PC-3 (cell line): ENCODE data around the gene LRRIQ4. TPM values are rescaled to one million over a fixed set of nuclear protein-coding genes. Genes with fewer than 3 reads are reported as not detected.

Source experiments
- ATAC-seq: fragments of 200-7000 bp; cut with Tn5 transposase; 2 replicates; pipeline ENCODE4 v1.9.1; 2020; ENCODE audit warnings: mild to moderate bottlenecking, moderate library complexity
- BruUV-seq: library from RNA; stranded (reverse); fragments of 400-500 nt; replicated peaks from 2 replicates; lab custom pipeline; 2021; lab: Mats Ljungman, UMichigan
- CTCF ChIA-PET: fragments of 300-600 bp; sonication (Branson Sonifier 250); formaldehyde crosslinking; loops from one replicate; lab custom pipeline; 2022; ENCODE audit warnings: antibody characterized with exemption; lab: Charles Lee
- POLR2A ChIA-PET: fragments of 300-600 bp; sonication (Branson Sonifier 250); formaldehyde crosslinking; loops from one replicate; lab custom pipeline; 2022; ENCODE audit warnings: antibody characterized with exemption; ENCODE audit not compliant: unreplicated experiment; lab: Charles Lee
- DNase-seq: peaks from one replicate; pipeline ENCODE4 v3.0.0-alpha.2; 2015
- H2AFZ ChIP-seq: fragments of 300-600 bp; sonication (generic); 2 replicates; pipeline ENCODE4 v1.6.0; 2016; ENCODE audit warnings: antibody characterized with exemption, low read length
- H3F3A ChIP-seq: fragments of 300-600 bp; sonication (generic); one replicate; pipeline ENCODE4 v1.6.0; 2017; ENCODE audit warnings: antibody characterized with exemption, low read length, control low read depth, mild to moderate bottlenecking; ENCODE audit not compliant: unreplicated experiment
- H3K27ac ChIP-seq: fragments of 300-600 bp; sonication (generic); 2 replicates; pipeline ENCODE4 v1.5.1; 2016; ENCODE audit warnings: mild to moderate bottlenecking, low read length
- H3K27me3 ChIP-seq: fragments of 300-600 bp; sonication (generic); 2 replicates; pipeline ENCODE4 v1.6.1; 2016; ENCODE audit warnings: low read length, mixed read lengths
- H3K36me3 ChIP-seq: fragments of 300-600 bp; sonication (generic); 2 replicates; pipeline ENCODE4 v1.6.1; 2016; ENCODE audit warnings: low read depth, mixed run types, low read length, mixed read lengths
- H3K4me1 ChIP-seq: fragments of 300-600 bp; sonication (generic); 2 replicates; pipeline ENCODE4 v1.5.1; 2016; ENCODE audit warnings: low read length; ENCODE audit not compliant: insufficient read depth
- H3K4me2 ChIP-seq: fragments of 300-600 bp; sonication (generic); 2 replicates; pipeline ENCODE4 v1.6.0; 2016; ENCODE audit warnings: low read length
- H3K4me3 ChIP-seq: fragments of 300-600 bp; sonication (generic); 2 replicates; pipeline ENCODE4 v1.5.1; 2016; ENCODE audit warnings: mild to moderate bottlenecking, low read length, mixed read lengths
- H3K79me2 ChIP-seq: fragments of 300-600 bp; sonication (generic); 2 replicates; pipeline ENCODE4 v1.6.1; 2017; ENCODE audit warnings: low read length, mixed read lengths
- H3K9ac ChIP-seq: fragments of 300-600 bp; sonication (generic); 2 replicates; pipeline ENCODE4 v1.6.0; 2016; ENCODE audit warnings: mild to moderate bottlenecking, low read length
- H3K9me2 ChIP-seq: fragments of 300-600 bp; sonication (generic); replicated peaks from 2 replicates; pipeline ENCODE4 v1.6.1; 2016; ENCODE audit warnings: mixed run types, low read length, mixed read lengths
- H3K9me3 ChIP-seq: fragments of 300-600 bp; sonication (generic); 2 replicates; pipeline ENCODE4 v1.6.1; 2016; ENCODE audit warnings: low read length, mixed read lengths
- H4K20me1 ChIP-seq: fragments of 300-600 bp; sonication (generic); 2 replicates; pipeline ENCODE4 v1.6.1; 2016; ENCODE audit warnings: low read length, mixed read lengths
- CTCF ChIP-seq: fragments of 300-600 bp; sonication (generic); conservative IDR thresholded peaks from 2 replicates; pipeline ENCODE4 v1.5.1; 2017; ENCODE audit warnings: antibody characterized with exemption, low read depth, mild to moderate bottlenecking, low read length
- EZH2 ChIP-seq: fragments of 300-600 bp; sonication (generic); IDR thresholded peaks from one replicate; pipeline ENCODE4 v1.6.1; 2017; ENCODE audit warnings: antibody characterized with exemption, mild to moderate bottlenecking, low read length; ENCODE audit not compliant: unreplicated experiment
- EZH2phosphoT487 ChIP-seq: fragments of 300-600 bp; sonication (generic); IDR thresholded peaks from 2 replicates; pipeline ENCODE4 v1.6.1; 2018; ENCODE audit warnings: mild to moderate bottlenecking, antibody characterized with exemption, low read length, borderline replicate concordance
- intact Hi-C: fragments of 100-400 bp; cut with micrococcal nuclease; formaldehyde crosslinking; loops from 2 replicates; pipeline ENCODE4 v1.9.0; 2023
- total RNA-seq: library from RNA; depleted of rRNA; stranded (reverse); fragments of >200 nt; gene quantifications from 2 replicates; pipeline ENCODE4 v1.2.3, GENCODE V29; 2014

LRRIQ4 gene
- total RNA-seq, 1 experiment from 2014 or later, result not detected

- Histone ChIP-seq H3K4me1 (no peaks in the 10 kb centered on the region), H3K9ac (no peak overlapping the region), H2AFZ (no peak overlapping the region), H3K9me2 (no peaks in the 10 kb centered on the region), H3K36me3 (no peaks in the 10 kb centered on the region), H3K9me3 (no peaks in the 10 kb centered on the region), H3K4me3 (no peak overlapping the region), H3K4me2 (no peak overlapping the region), H3K27ac (no peak overlapping the region), H3K79me2 (no peaks in the 10 kb centered on the region), H3K27me3 (no peaks in the 10 kb centered on the region), H3F3A (no peaks in the 10 kb centered on the region), H4K20me1 (no peaks in the 10 kb centered on the region)
- no TSS peak for BruUV-seq
- CTCF ChIA-PET, result no interaction called here
- intact Hi-C loops, result no loop called here
- DNase-seq (no peak), ATAC-seq (no peak)
- TF ChIP-seq EZH2, result no peak
- TF ChIP-seq EZH2phosphoT487, result no peak
- no peak for TF ChIP-seq CTCF
- POLR2A ChIA-PET, result no interaction called here
Measured at GRCh38 chr3:169836078-169836941, 23.6 kb downstream of the LRRIQ4 start.

GRCh38 chr3:169836942-169837275 is 24.2 kb downstream of the LRRIQ4 start:
- no peak overlapping the region for H2AFZ ChIP-seq
- ChIA-PET CTCF (no interaction called here), POLR2A (no interaction called here)
- no peaks in the 10 kb centered on the region for H3K9me2 ChIP-seq
- H3K27me3 ChIP-seq, result no peaks in the 10 kb centered on the region
- no peak for DNase-seq
- H3K36me3 ChIP-seq, result no peaks in the 10 kb centered on the region
- H3K4me3 ChIP-seq, result no peak overlapping the region
- no peak overlapping the region for H3K9ac ChIP-seq
- no peaks in the 10 kb centered on the region for H4K20me1 ChIP-seq
- no peaks in the 10 kb centered on the region for H3K79me2 ChIP-seq
- intact Hi-C loops, result no loop called here
- no peak overlapping the region for H3K4me2 ChIP-seq
- H3K9me3 ChIP-seq, result no peaks in the 10 kb centered on the region
- H3F3A ChIP-seq, result no peaks in the 10 kb centered on the region
- no peaks in the 10 kb centered on the region for H3K4me1 ChIP-seq
- no peak overlapping the region for H3K27ac ChIP-seq
- no TSS peak for BruUV-seq
- no peak for TF ChIP-seq EZH2phosphoT487
- no peak for TF ChIP-seq EZH2
- no peak for TF ChIP-seq CTCF
- no peak for ATAC-seq

GRCh38 chr3:169838511-169839030 is 25.9 kb downstream of the LRRIQ4 start:
- intact Hi-C loops, result no loop called here
- H3F3A ChIP-seq, result no peaks in the 10 kb centered on the region
- no peak overlapping the region for H3K27ac ChIP-seq
- POLR2A ChIA-PET, result no interaction called here
- H3K4me3 ChIP-seq, result no peak overlapping the region
- H3K9me3 ChIP-seq, result no peaks in the 10 kb centered on the region
- no peak overlapping the region for H3K9ac ChIP-seq
- H3K4me1 ChIP-seq, result no peaks in the 10 kb centered on the region
- H3K4me2 ChIP-seq, result no peak overlapping the region
- TF ChIP-seq CTCF (no peak), EZH2 (no peak), EZH2phosphoT487 (no peak)
- H2AFZ ChIP-seq, result no peak overlapping the region
- no peaks in the 10 kb centered on the region for H3K9me2 ChIP-seq
- DNase-seq (no peak), ATAC-seq (no peak)
- H3K27me3 ChIP-seq, result no peaks in the 10 kb centered on the region
- H3K79me2 ChIP-seq, result no peaks in the 10 kb centered on the region
- no peaks in the 10 kb centered on the region for H3K36me3 ChIP-seq
- BruUV-seq, result no TSS peak
- H4K20me1 ChIP-seq, result no peaks in the 10 kb centered on the region
- CTCF ChIA-PET, result no interaction called here
